GM18508 (cell line): ENCODE data around the gene UMODL1.

ENCODE experiments used
- ATAC-seq: cut with Tn5 transposase; IDR thresholded peaks from one replicate; pipeline ENCODE4 v1.9.1; 2021; ENCODE audit warnings: moderate number of reproducible peaks; ENCODE audit not compliant: insufficient read depth, unreplicated experiment

Gene UMODL1

DNA sequence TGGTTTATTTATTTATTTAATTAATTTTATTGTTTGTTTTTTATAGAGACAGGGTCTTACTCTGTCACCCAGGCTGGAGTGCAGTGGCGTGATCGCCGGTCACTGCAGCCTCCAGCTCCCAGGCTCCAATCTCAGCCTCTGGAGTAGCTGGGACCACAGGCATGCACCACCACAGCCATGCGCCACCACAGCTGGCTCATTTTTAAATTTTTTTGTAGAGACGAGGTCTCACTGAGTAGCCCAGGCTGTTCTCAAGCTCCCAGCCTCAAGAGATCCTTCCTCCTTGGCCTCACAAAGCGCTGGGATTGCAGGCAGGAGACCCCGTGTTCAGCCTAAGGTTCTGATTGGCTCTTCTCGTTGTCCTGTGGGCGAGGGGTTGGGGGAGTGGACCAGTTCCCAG lies 22.1 kb downstream of the UMODL1 start:
- ATAC-seq, result no peak

GRCh38 chr21:42093991-42094421 lies 22.9 kb downstream of the UMODL1 start:
- ATAC-seq, result no peak

- no peak for ATAC-seq
Observed at GRCh38 chr21:42094811-42095210, 23.7 kb downstream of the UMODL1 start.

- no peak for ATAC-seq
Observed at GRCh38 chr21:42095581-42095980, 24.5 kb downstream of the UMODL1 start.

- no peak for ATAC-seq
Observed at GRCh38 chr21:42096566-42096965, 25.4 kb downstream of the UMODL1 start.

DNA sequence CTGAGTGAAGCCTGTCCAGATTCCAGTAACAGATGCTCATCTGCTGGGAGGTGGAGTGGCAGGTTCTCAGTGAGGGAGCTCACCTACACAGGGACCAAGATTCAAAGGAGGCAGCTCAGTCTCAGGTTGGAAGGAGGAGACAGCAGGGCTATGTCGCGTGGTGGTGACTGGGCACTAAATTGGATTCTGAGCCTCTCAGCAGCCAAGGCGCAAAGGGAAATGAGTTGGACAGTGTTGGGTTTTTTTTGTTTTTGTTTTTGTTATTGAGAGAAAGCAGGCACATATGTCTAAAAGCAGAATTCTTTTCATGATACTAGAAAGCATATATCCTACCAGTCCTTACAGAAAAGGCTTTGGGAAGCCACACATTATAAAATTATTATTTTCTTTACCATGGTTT lies 26.2 kb downstream of the UMODL1 start:
- no peak for ATAC-seq

GRCh38 chr21:42097860-42098454 lies 26.8 kb downstream of the UMODL1 start:
- ATAC-seq, result no peak

GRCh38 chr21:42098957-42099505 lies 27.9 kb downstream of the UMODL1 start:
- ATAC-seq, result no peak

DNA sequence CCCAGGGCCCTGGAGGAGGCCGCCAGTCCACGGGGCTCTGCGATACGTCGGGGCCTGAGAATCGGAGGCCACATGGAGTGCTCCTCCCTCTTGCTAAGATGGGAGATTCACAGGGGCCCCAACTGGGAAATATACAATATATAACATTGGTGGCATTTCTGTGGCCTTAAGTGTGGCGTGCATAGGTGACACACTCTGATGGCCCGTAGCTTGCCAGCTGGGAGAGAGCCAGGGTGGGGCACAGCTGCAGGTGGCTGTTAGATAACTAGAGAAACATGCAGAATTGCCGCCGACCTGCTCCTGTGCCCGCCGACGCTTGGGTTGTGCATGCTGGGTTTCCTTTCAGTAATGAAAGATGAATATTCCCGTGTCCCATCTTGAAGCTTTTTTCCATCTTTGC lies 30.1 kb downstream of the UMODL1 start:
- no peak for ATAC-seq

DNA sequence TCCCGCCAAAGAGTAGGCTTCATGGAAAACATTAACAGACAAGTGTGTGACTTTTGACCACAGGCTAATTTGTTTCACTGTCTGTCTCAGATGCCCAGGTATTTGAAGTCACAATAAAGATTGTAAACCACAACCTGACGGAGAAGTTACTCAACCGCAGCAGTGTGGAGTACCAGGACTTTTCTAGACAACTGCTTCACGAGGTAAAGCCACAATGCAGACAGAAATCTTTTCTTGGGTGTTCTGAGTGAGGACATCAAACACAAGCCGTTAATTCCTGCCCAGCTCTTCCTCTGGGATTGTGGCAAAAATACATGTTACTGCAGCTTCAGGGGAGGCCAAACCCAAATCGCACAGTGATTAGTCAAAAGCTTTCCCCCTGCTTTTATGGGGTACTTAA lies 31.0 kb downstream of the UMODL1 start:
- no peak for ATAC-seq

- ATAC-seq, result no peak
Observed at GRCh38 chr21:42102526-42102925, 31.4 kb downstream of the UMODL1 start.

- no peak for ATAC-seq
Observed at GRCh38 chr21:42102991-42103390, 31.9 kb downstream of the UMODL1 start.

DNA sequence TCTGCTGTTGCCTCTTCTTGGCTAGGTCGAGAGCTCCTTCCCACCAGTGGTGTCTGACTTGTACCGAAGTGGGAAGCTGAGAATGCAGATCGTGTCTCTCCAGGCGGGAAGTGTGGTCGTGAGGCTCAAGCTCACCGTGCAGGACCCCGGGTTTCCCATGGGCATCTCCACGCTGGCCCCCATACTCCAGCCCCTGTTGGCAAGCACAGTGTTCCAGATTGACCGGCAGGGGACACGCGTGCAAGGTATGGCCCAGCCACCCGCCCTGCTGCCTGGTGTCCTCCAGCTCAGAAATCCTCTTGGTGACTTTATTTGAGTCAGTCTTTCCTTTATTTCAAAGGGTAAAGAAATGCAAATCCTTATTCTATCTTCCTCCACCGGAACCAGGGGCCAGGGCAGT lies 32.7 kb downstream of the UMODL1 start:
- ATAC-seq, result no peak

DNA sequence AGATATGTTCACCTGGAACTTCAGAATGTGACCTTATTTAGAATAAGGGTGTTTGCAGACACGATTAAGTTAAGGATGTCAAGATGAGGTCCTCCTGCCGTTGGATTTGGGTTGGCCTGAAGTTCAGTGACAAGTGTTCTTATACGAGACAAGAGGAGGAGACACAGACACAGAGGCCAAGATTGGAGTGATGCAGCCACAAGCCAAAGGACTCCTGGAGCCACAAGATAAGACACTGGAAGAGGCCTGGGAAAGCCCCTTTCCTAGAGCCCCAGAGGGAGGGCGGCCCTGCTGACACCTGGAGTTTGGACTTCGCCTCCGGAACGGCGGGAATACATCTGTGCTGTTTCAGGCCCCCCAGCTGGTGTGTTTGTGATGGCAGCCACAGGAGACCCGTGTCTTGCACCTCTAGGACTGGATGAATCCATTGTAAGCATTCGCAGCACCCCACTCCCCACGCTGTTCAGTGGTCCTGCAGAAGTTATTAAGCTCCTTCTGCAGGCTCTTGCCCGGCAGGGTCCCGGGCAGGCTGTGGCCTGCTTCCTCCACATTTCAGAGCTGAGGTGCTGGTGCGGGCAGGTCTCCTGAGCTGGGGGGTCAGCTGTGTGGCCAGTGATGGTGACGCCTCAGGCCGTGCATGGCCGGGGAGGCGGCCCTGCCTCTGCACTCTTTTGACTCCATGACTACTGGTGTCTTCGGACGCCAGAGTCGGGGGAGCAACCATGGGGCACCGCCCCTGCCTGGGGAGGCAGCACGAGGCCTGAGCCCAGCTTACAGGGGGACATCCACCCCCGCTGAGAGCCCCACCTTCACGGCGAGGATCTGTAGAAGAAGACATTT lies 34.6 kb downstream of the UMODL1 start:
- no peak for ATAC-seq

- ATAC-seq, result no peak
Observed at GRCh38 chr21:42106425-42106824, 35.3 kb downstream of the UMODL1 start.

GRCh38 chr21:42107177-42107880 lies 36.2 kb downstream of the UMODL1 start:
- no peak for ATAC-seq

DNA sequence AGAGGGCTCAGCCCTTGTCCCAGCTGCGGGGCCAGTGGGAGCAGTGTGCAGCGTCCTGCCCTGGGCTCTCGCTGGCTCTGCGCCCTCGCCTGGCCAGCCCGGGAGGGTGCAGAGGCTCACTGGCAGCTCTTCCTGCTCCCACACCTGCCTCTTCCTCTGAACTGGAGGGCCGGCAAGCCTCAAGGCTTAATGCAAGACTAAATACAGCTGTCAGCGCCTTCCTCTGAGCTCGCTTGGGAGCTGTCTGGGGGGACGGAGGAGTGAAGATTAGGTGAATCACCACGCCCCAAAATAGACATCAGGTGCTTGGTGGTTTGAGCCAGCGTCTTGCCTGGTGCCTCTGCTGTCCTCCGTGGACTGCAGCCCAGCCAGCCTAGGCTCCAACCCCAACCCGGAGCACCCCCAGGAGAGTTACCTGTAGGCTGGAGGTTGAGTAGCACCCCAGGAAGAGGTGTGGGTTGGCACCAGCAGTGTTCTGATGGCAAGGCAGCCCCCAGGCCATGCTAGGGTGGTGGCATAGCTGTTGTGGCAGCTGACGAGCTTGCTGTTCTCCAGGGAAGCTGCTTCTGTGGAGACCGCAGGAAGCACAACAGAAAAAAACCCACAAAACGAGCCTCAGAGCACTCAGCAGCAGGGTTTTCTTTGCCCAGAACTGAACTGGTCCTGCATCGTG lies 36.9 kb downstream of the UMODL1 start:
- no peak for ATAC-seq

GRCh38 chr21:42108554-42109340 lies 37.6 kb downstream of the UMODL1 start:
- ATAC-seq, result no peak

DNA sequence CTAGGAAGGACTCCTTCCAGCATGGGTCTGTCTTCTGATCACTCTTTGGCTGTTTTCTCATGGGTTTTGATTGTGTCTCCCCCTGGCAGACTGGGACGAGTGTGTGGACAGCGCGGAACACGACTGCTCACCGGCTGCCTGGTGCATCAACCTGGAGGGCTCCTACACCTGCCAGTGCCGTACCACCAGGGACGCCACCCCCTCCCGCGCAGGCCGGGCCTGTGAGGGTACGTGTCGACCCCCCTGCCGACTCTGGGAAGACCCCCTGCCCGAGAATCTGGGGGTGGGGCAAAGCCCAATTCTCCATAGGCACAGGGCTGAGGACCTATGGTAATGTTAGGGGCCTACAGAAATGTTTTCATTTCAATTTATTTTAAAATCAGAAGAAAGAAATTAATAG lies 38.4 kb downstream of the UMODL1 start:
- no peak for ATAC-seq
